Nephron progenitor cell (in vitro differentiated cells): ENCODE measurements around the gene DIS3L2.
"Not testable (repeated sequence)": the region's sequence is repeated elsewhere in the genome, so short reads cannot be mapped to it uniquely, and the experiment has no call there.

Experiments used
- DNase-seq: peaks from one replicate; pipeline ENCODE4 v3.0.0; 2021
- H3K27ac Mint-ChIP-seq: 2 replicates; pipeline ENCODE4 v1.8.0; 2021; ENCODE audit warnings: mild to moderate bottlenecking, moderate library complexity, mixed read lengths
- H3K27me3 Mint-ChIP-seq: 2 replicates; pipeline ENCODE4 v1.8.0; 2021; ENCODE audit warnings: mild to moderate bottlenecking, low read depth, mixed read lengths; ENCODE audit not compliant: poor library complexity
- H3K36me3 Mint-ChIP-seq: 2 replicates; pipeline ENCODE4 v1.8.0; 2021; ENCODE audit warnings: low read depth, mixed read lengths
- H3K4me1 Mint-ChIP-seq: 2 replicates; pipeline ENCODE4 v1.8.0; 2021; ENCODE audit warnings: mixed read lengths
- H3K4me3 Mint-ChIP-seq: 2 replicates; pipeline ENCODE4 v1.8.0; 2021; ENCODE audit warnings: mild to moderate bottlenecking, moderate library complexity, mixed read lengths
- H3K9me3 Mint-ChIP-seq: 2 replicates; pipeline ENCODE4 v1.8.0; 2021; ENCODE audit warnings: mild to moderate bottlenecking, moderate library complexity, mixed read lengths
- TF ChIP-seq, protein P1 (sequence below): fragments of 200-600 bp; sonication (generic); IDR thresholded peaks from 2 replicates; pipeline ENCODE4 v1.5.0; 2021; ENCODE audit warnings: antibody characterized with exemption

DIS3L2 gene

DNA sequence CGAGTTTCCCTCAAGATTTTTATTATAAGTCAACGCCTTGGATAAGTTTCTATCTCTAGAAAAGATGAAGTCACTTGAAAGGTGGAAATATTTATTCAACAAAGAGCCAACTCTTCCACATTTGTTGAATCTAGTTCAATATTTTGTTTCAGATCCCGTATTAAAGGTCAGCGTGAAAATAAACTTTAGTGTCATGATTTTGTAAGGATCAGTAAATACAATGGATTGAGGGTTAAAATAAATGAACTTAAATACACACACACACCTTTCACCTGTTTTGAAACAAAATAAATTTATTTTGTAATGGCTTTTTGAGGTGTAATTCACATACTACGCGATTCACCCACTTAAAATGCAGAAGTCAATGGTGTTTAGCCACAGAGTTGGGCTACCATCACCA is 19.3 kb upstream of the DIS3L2 start:
- H3K9me3 Mint-ChIP-seq = no peaks in the 10 kb centered on the region
- no peak overlapping the region for H3K4me3 Mint-ChIP-seq
- TF ChIP-seq, protein P1, sequence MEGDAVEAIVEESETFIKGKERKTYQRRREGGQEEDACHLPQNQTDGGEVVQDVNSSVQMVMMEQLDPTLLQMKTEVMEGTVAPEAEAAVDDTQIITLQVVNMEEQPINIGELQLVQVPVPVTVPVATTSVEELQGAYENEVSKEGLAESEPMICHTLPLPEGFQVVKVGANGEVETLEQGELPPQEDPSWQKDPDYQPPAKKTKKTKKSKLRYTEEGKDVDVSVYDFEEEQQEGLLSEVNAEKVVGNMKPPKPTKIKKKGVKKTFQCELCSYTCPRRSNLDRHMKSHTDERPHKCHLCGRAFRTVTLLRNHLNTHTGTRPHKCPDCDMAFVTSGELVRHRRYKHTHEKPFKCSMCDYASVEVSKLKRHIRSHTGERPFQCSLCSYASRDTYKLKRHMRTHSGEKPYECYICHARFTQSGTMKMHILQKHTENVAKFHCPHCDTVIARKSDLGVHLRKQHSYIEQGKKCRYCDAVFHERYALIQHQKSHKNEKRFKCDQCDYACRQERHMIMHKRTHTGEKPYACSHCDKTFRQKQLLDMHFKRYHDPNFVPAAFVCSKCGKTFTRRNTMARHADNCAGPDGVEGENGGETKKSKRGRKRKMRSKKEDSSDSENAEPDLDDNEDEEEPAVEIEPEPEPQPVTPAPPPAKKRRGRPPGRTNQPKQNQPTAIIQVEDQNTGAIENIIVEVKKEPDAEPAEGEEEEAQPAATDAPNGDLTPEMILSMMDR = no peak
- no peaks in the 10 kb centered on the region for H3K36me3 Mint-ChIP-seq
- H3K4me1 Mint-ChIP-seq = no peaks in the 10 kb centered on the region
- H3K27me3 Mint-ChIP-seq = peaks cover 11% of the 10 kb centered on the region
- DNase-seq = no peak
- H3K27ac Mint-ChIP-seq = no peak overlapping the region

DNA sequence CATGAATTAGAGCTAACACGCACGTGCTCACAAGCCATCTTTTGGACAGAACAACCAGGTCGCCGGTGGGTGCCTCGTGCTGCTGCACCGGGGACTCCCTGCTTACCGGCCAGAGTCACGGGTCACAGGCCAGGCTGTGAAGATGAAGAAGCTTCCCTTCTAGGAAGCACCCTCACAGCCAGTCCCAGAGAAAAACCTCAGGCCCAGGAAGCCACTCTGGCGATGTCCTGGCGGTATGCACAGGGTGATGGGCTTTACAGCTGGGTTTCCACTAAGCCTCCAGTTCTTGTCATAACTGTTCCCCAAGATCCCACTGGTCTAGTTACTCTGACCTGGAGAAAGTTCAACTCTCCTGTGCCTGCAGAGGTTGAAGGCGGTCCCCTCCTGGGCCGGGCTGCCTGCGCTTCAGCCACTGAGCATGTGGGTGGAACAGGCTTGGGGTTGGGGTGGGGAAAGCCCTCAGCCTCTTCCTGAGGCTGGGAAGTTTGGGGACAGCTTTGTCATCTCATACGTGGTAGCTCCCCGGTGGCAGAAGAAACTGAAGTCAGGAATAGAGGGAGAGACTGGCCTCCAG is 15.2 kb upstream of the DIS3L2 start:
- no peak for DNase-seq
- TF ChIP-seq, protein P1 = no peak
- Mint-ChIP-seq H3K27ac (no peak overlapping the region), H3K27me3 (peaks cover 15% of the 10 kb centered on the region), H3K4me3 (no peak overlapping the region), H3K36me3 (no peaks in the 10 kb centered on the region), H3K9me3 (peaks cover 8% of the 10 kb centered on the region), H3K4me1 (no peaks in the 10 kb centered on the region)

DNA sequence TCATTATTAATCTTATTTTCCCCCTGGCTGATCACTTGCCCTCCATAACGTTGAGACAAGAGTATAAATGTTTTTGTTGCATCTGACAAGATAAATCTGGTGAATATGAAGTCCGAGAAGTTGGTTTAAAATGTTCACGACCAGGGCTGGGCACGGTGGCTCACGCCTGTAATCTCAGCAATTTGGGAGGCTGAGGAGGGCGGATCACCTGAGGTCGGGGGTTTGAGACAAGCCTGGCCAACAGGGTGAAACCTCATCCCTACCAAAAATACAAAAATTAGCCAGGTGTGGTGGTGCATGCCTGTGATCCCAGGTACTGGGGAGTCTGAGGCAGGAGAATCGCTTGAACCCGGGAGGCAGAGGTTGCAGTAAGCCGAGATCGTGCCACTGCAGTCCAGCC is 14.4 kb upstream of the DIS3L2 start:
- DNase-seq, H3K27ac Mint-ChIP-seq, H3K9me3 Mint-ChIP-seq, H3K4me3 Mint-ChIP-seq, H3K36me3 Mint-ChIP-seq, H3K4me1 Mint-ChIP-seq: not testable (repeated sequence)
- peaks cover 18% of the 10 kb centered on the region for H3K27me3 Mint-ChIP-seq

DNA sequence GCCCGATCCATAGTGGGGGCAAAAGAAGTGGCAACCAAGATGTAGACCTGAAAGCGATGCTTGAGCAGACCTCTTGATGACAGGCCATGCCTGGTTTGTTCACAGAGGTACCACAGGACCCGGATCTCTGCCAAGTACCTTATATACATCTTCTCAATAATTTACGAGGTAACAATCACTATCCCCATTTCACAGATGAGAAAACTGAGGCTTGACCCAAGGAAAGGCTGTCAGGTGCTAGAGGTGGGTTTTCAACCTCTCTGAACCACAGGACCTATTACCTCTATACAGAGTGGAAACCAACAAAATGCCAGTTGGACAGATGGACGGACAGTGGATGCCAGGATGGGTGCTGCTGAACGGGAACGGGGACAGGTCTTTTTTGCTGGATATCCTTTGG is 13.8 kb upstream of the DIS3L2 start:
- no peak for DNase-seq
- H3K27me3 Mint-ChIP-seq = peaks cover 18% of the 10 kb centered on the region
- H3K36me3 Mint-ChIP-seq = no peaks in the 10 kb centered on the region
- TF ChIP-seq, protein P1 = no peak
- H3K9me3 Mint-ChIP-seq = peaks cover 8% of the 10 kb centered on the region
- no peak overlapping the region for H3K4me3 Mint-ChIP-seq
- H3K4me1 Mint-ChIP-seq = no peaks in the 10 kb centered on the region
- H3K27ac Mint-ChIP-seq = no peak overlapping the region

GRCh38 chr2:231951452-231952035 is 10.0 kb upstream of the DIS3L2 start:
- no peaks in the 10 kb centered on the region for H3K36me3 Mint-ChIP-seq
- no peaks in the 10 kb centered on the region for H3K4me1 Mint-ChIP-seq
- peaks cover 8% of the 10 kb centered on the region for H3K9me3 Mint-ChIP-seq
- H3K4me3 Mint-ChIP-seq = no peak overlapping the region
- H3K27ac Mint-ChIP-seq = no peak overlapping the region
- TF ChIP-seq, protein P1 = no peak
- H3K27me3 Mint-ChIP-seq = peaks cover 26% of the 10 kb centered on the region
- DNase-seq = no peak

- no peak for DNase-seq
- Mint-ChIP-seq H3K27ac (no peak overlapping the region), H3K27me3 (peaks cover 24% of the 10 kb centered on the region), H3K36me3 (peaks cover 4% of the 10 kb centered on the region), H3K4me3 (no peak overlapping the region), H3K4me1 (peaks cover 4% of the 10 kb centered on the region), H3K9me3 (peaks cover 6% of the 10 kb centered on the region)
- TF ChIP-seq, protein P1 = no peak
These were observed 5.6 kb upstream of the DIS3L2 start for GRCh38 chr2:231955758-231956472.
